HG03039 (cell line): ENCODE data around the gene CIB2.
A peak's percentile ranks its signal among the peaks of the same experiment; 100 is the strongest.
"Not testable (repeated sequence)": the region's sequence is repeated elsewhere in the genome, so short reads cannot be mapped to it uniquely, and the experiment has no call there.

Experiments used
- ATAC-seq: cut with Tn5 transposase; IDR thresholded peaks from one replicate; pipeline ENCODE4 v1.9.1; 2021; ENCODE audit warnings: mild to moderate bottlenecking, moderate library complexity; ENCODE audit not compliant: unreplicated experiment

Gene CIB2

DNA sequence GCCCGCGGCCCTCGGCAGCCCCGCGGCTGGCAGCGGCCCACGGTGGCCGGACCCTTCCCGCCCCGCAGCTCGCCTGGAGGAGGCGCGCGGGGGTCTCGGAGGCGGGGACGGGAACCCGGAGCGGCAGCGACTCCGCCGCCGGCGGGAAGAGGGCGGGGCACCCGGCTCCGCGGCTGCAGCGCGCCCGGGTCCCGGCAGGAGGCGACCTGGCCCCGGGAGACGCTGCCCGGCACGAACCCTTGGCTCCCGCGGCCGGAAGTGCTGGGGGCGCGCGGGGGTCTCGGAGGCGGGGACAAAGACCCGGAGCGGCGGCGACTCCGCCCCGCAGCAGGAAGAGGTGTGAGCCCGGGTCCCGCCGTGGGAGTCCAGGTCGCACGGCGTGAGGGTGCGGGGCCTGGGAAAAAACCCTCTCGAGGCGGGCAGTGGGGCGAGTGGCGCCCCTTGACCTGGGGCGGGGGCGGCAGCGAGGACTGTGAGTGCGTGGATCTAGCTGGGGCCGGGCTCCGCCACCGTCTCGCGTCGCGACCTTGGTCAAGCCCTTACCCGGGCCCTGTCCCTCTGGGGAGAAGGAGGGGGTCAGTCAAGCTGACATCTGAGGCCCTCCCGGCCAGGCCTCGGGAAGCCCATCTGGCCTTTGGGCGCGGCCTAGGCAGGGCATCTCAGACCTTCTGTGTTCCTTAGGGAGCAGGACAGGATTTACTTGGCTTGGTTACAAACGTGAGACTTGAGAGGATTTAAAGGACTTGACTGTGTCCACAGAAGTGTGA lies at the start of gene CIB2:
TSS of gene CIB2 (minus strand) at position 151 of the 767 bp plus-strand sequence. CDS start 230 bp downstream, outside the sequence.
- peak; percentile 65 for ATAC-seq

DNA sequence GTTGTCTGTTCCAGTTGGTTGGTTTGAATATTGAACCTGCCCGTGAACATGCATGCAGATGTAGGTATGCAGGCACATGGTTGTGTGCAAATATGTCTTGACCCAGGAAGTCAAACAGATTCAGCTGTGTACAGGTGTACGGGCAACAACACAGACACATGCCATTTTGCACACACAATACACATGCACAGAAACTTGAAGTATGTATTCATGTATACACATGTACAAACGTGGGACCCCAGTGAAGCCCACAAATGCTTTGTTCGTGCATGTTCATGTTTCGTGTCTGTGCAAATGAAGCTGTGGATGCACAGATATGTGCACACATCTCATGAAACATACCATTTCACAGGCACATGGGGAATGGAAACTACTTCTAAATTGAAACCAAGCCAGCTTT lies 48.7 kb upstream of the CIB2 start:
- no peak for ATAC-seq

DNA sequence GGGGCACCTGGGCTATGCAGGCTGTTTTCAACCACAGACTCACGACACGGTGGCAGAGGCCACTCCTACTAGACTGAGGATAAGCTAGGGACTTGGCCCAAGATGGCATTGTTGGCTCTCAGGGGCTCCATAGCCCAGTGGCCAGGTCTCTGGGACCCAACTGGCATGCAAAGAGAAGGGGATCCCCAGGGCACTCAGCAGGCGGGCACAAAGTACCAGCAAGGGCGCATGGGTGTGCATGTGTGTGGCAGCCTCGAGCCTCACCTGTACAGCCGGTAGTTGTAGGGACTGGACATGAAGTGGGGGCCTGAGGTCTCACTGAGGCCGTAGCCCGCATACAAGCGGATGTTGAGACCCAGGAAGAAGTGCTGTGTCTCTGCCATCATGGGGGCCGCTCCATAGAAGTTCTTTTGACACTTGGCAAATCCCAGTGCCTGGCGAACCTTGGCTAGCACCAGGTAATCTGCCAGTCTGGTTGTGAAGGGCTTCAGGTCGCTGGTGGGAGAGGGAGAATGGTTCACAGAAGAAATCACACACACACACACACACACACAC lies 48.1 kb upstream of the CIB2 start:
- ATAC-seq: no peak

DNA sequence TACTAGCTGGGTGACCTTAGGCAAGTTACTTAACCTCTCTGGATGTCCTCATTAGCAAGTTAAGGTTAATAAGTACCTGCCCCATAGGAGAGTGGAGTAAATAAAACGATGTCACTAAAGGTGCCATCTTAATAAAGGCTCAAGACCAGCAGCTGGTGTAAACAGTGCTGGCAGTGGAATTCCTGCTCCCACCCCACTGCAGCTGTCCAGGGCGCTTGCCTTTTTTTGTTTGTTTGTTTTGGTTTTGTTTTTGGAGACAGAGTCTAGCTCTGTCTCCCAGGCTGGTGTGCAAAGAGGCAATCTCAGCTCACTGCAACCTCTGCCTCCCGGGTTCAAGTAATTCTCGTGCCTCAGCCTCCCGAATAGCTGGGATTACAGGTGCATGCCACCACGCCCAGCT lies 46.8 kb upstream of the CIB2 start:
- ATAC-seq: no peak

DNA sequence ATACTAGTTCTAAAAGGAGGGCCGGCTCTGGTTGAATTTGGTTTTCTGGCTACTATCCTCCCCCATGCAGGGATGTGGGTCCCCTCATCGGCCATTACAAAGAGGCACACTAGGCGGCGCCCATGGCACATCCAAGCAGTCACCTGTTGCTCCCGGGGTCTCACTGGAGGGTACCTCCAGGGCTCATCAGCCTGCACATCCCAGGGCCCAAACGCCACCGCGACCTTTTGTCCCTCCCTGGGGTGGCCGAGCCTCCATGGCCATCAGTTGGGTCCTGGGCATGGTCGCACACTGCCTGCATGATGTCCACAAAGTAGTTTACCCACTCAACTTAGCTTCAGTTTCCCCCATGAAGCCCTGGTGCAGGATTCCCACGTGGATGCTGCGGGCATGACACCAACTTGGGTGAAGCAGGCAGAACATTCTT lies 46.2 kb upstream of the CIB2 start:
- ATAC-seq: no peak

DNA sequence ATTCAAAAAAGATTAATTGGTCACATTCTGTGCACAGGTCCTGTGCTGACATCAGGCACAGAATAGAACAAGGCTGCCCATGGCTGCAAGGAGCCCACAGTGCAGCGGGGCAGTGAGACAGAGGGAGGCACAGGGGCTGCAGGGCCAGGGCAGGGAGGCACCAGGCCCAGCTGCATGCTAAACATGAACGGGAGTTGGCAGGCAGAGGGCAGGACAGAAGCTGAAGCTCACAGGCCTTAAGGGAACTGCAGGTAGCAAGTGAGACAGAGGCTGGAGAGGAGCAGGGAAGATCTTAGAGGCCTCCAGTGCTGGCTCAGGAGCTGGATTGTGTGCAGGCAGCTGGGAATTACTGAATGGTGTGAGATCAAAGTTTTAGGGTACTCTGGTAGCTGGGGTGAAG lies 44.1 kb upstream of the CIB2 start:
- no peak for ATAC-seq

DNA sequence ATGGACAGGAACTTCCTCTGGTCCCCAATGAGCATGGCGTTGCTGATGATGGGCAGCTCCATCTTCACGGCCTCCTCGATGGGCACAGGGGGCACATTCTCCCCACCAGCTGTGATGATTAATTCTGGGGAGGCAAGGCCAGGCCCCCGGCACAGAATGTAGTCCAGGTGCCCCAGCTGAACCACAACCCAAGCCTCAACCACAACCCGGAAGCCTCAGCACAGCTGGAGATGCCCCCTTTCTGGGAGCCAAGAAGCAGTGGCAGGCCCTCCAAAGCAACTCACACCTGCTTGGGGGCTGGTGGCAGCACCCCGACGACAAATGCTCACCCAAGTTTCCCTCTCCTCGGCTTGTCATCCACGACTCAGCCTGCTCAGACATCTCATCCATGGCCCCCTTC lies 43.2 kb upstream of the CIB2 start:
- no peak for ATAC-seq

DNA sequence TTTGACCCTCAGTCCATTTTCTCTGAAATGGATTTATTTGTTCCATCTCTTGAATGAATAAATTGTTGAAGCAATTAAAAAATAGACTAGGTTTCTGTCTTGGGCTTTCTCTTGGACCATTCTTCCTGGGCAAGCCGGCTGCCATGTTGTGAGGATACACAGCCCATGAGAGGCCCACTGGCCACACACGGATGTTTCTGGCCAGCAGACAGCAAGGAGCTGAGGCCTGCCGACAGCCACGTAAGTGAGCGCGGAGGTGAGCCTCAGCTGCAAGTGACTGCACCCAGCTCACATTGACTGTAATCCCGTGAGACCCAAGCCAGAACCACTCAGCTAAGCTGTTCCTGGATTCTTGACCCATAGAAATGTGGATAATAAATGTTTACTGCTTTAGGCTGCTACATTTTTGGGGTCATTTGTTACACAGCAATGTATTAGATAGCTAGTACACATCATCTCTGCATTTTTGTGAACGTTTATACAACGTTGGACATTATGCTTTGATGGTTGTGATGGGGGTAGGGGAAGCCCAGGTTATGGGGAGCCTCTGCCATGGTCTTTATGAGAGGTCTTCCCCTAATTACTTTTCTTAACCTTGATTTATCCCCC lies 40.7 kb upstream of the CIB2 start:
- no peak for ATAC-seq

DNA sequence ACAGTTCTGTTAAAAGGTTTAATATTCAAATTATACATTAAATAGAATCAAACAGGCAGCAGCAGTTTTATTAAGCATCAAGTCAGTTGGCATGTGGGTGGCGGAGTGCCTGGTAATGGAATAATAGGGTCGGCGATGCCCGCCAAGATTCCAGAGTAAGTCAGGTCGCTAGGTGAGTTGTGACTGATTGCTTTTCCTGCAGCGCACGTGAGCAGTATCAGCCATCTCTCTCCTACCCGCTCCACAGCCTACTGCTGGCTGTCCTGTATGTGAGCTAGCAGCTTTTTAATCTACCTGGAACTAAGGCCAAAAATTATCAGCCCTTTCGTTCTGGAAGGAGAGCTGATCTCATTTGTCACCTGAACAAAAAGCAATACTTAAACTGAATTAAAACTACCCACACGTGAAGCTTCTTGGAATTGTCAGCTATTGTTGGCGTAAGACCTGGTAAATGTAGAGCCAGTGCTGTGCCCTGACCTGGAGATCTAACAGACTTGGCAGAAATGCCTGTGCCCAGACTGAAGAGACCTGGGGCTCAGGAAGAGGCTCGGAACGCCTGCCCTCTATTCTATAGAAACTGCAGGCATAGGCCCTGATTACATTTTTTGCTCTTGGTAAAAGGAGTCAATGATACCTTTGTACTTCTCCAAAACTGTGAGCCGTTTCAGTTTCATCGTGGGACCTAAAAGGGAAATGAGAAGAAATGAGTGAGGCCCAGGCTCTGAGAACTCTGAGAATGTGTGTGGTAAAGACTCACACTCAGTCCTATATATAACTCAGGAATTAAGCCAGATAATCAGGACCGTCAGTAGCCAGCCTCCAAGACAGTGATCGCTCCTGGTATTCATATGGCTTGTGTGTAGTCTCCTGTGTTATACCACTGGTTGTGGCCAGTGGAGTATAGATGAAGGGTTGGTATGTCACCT lies 39.9 kb upstream of the CIB2 start:
- ATAC-seq: peak; percentile 61

DNA sequence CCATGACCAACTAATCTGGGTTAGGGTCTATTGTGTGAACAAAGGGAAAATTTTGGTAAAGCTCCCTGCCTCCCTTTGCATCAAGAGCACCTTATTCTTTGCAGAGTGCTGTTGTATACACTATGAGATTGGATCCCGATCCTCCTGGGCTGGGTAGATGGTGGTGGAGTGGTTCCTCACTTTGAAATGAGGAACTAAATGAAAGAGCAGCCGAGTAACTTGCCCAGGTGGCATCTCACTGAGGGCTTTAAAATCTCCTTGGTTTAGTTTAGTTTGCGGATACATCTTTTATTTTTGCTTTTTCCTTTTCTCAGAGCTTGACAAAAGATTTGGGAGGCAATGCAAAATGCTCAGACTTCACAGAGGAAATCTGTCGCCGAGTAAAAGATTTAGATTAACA lies 37.4 kb upstream of the CIB2 start:
- no peak for ATAC-seq

DNA sequence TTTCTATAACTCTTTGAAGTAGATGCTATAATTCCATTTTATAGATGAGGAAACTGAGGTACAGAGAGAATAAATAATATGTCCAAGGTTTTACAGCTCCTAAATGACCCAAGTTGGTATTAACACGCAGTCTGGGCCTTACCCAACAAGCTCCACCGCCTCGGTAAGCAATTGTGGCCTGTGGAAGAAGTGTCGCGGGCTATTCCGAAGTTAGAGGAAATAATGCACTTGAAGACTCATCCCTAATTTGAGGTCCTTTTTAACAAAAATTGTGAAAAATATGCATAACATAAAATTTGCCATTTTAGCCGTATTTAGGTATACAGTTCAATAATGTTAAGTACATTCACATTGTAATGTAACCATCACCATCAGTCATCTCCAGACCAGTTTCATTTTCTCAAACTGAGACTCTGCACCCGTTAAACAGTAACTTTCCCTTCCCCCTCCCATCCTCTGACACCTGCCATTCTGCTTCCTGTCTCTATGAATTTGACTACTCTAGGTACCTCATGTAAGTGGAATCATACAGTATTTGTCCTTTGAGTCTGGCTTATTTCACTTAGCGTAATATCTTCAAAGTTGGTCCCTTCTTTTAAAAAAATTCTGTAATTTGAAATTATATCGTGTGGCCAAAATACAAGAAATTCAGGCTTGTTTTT lies 36.1 kb upstream of the CIB2 start:
- peak; percentile 59 for ATAC-seq

DNA sequence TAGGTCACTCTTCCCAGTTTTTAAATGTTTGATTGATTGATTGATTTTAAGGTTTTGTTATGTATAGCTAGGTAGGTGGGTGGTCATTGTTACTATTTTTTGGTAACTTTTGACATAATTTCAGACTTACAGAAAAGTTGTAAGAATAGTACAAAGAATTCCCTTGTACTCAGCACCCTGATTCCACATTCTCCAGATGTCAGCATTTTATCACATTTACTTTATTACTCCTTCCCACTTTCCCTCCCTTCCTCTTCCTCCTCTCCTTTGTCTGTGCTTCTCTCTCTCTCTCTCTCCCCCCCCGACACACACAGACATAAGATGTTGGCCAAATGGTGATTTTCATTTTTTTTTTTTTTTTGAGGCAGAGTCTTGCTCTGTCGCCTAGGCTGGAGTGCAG lies 32.8 kb upstream of the CIB2 start:
- ATAC-seq: no peak

DNA sequence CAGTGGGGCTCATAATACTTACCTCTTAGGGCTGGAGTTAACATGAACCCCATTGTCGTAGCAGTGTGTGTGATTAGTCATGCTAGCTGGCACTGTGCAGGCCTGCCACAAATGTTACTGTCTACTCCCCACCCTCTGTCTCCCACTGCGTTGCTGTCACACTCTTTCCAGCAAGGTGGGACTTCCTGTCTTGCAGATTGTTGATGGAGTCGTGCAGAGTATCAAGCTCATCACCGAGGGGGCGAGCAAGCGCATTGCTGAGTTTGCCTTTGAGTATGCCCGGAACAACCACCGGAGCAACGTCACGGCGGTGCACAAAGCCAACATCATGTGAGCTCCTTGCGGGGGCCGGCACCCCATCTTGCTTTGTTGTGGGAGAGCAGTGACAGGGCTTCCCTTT lies 30.8 kb upstream of the CIB2 start:
- ATAC-seq: no peak

DNA sequence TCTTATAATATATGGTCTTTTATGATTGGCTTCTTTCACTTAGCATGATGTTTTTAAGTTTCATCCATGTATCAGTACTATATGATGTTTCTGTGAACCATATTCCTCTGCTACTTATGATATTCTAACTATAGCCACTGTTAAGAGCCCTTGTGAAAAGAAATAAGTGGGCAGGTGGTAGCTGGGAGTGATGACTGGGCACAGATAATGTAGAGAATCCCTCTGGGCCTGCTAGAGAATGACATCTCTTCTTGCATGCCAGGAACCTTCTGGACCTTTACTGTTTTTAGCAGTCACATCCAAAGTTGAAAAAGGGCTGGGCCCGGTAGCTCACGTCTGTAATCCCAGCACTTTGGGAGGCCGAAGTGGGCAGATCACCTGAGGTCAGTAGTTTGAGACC lies 28.1 kb upstream of the CIB2 start:
- ATAC-seq: no peak

DNA sequence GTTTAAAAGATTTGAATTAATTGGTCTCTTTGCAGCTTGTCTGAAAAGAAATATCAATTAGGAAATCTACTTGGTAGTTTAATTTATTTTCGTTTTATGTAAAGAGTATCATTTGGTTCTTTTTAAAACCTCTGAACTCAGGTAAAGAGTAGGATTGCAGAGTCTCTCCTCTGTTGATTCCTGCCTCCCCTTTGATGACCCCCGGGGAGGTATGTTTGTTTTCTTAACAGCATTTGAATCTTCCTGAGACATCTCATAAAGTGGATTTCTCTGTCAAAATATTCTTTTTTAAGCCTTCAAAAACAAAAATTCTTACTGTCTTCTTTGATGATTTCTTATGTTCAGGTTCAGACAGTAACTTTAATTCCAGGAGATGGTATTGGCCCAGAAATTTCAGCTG lies 26.0 kb upstream of the CIB2 start:
- no peak for ATAC-seq

DNA sequence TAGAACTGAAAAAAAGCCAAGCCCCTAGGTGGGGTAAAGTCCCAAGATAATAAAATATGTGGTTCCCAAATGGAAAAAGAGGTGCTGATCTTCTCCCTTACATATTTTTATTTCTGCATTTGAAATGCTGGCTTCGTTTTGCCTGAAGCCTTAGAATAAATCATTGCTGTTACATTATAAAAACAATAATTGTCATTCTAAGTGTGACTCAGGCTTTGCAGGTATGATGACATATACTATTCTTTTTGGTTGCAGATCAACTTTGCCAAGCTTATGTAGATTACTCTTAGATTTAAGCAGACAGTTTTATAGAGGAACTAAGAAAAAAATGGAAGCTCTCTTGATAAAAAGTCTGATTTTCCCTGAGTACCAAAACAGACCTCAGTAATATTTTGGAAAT lies 25.4 kb upstream of the CIB2 start:
- no peak for ATAC-seq

DNA sequence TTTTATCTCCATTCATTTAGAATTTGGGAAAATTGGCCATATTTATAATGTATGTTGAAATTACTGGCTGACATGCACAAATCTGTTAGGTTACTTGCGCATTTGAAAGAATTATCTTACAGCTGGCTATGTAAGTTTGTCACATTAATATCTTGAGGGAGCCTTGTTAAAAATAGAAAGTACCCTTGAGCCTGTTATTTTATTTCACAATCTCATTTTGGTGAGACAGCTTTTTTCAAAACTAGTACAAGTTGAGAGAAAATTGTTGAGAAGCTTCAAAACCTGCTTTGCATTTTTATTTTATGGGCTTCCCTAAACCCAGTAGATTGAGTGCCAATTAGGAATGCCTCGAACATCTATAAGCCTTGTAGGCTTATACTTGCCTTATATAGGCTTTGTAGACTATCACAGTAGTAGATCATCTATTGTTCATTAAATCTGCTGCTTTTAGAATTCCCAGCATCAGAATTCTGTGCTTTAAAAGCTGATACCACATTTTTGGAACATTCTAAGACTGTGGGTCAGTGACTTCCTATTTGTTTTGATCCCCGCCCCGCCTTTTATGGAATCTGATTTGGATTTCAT lies 24.2 kb upstream of the CIB2 start:
- ATAC-seq: no peak

DNA sequence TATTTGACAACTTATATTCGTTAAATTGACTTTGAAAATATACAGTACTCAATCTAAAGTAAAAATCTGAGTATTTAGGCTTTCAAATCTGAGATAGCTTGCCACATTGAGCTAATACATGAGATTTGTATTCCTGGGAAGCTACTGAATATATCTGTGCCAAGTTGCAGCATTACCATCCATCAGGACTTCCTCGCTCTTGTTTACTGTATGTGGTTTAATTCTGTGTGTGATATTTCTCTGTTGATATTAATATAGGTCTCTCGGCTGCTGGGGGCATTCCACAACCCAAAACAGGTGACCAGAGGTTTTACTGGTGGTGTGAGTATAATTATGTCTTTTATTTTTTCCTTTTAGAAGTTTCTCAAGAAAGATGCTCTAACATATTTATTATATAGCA lies 23.7 kb upstream of the CIB2 start:
- no peak for ATAC-seq

DNA sequence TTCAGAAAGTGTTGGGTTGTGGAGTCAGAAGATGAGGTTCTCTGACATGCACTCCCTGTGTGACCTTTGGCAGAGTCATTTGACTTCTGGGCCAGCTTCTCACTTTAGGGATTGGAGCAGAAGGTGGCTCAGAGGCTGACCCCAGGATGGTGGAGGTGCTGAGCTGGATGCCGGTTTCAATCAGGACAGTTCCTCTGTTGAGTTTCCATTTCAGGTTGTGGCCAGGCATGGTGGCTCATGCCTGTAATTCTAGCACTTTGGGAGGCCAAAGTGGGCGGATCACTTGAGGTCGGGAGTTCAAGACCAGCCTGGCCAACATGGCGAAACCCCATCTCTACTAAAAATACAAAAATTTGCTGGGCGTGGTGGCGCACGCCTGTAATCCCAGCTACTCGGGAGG lies 19.8 kb upstream of the CIB2 start:
- ATAC-seq: not testable (repeated sequence)
